Measurements from ENCODE around the gene SLN.

Gene SLN

GRCh38 chr11:107740271-107740670 is 28.4 kb upstream of the SLN start:
- H3K9me3 ChIP-seq, result no peaks in the 10 kb centered on the region
- no peak overlapping the region for H3K4me3 ChIP-seq (ENCODE audit: low read depth, low read length)
- no peaks in the 10 kb centered on the region for H3K4me1 ChIP-seq
- peaks cover 14% of the 10 kb centered on the region for H3K27me3 ChIP-seq
- no peak for TF ChIP-seq CTCF (IDR thresholded peaks at IDR 0.05; ENCODE audit: low read depth, low read length)
- H3K36me3 ChIP-seq, result no peaks in the 10 kb centered on the region
- DNase-seq, result no peak

DNA sequence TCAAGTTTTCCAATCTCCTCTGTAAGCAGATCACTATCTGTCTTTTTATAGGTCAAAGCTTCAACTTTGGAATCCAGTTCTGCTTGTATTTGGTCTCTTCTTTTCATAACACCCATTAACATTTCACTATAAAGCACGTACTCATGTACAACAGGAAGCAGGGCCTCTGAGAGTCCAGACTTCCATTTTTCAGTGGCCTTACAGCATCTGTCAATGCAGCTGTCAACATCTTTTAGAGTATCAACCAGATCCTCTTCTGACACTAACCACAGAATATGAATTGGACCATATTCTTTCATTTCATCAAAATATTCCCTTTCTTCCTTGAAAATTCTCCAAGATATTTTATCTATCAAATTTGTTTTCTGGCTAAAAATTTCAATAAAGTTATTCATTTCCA is 24.7 kb upstream of the SLN start:
- Histone ChIP-seq H3K9me3 (no peaks in the 10 kb centered on the region), H3K27me3 (peaks cover 5% of the 10 kb centered on the region), H3K4me1 (no peaks in the 10 kb centered on the region), H3K4me3 (ENCODE audit: low read depth, low read length) (no peak overlapping the region), H3K36me3 (no peaks in the 10 kb centered on the region)
- DNase-seq, result no peak
- TF ChIP-seq CTCF (IDR thresholded peaks at IDR 0.05; ENCODE audit: low read depth, low read length), result no peak

DNA sequence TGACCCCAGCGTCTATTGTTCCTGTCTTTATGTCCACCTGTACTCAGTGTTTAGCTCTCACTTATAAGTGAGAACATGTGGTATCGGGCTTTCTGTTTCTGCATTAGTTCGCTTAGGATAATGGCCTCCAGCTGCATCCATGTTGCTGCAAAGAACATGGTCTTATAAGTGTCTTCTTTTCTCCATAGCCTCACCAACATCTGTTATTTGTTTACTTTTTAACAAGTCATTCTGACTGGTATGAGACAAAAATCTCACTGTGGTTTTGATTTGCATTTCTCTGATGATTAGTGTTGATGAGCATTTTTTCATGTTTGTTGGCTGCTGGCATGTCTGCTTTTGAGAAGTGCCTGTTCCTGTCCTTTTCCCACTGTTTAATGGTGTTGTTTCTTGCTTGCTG is 21.7 kb upstream of the SLN start:
- Histone ChIP-seq H3K27me3 (peaks cover 11% of the 10 kb centered on the region), H3K4me3 (ENCODE audit: low read depth, low read length) (no peak overlapping the region), H3K4me1 (no peaks in the 10 kb centered on the region), H3K36me3 (no peaks in the 10 kb centered on the region), H3K9me3 (no peaks in the 10 kb centered on the region)
- no peak for TF ChIP-seq CTCF (IDR thresholded peaks at IDR 0.05; ENCODE audit: low read depth, low read length)
- DNase-seq, result no peak

DNA sequence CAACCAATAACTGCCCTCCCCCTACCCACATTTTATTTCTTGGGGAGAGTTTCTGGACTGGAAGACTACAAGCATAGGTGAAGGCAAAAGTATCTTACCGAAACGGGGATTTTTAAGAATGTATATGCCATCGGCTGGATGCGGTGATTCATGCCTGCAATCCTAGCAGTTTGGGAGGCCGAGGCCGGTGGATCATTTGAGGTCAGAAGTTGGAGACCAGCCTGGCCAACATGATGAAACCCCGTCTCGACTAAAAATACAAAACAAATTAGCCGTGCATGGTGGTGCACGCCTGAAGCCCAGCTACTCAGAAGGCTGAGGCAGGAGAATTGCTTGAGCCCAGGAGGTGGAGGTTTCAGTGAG is 20.8 kb upstream of the SLN start:
- Histone ChIP-seq H3K4me1 (no peaks in the 10 kb centered on the region), H3K9me3 (no peaks in the 10 kb centered on the region), H3K4me3 (ENCODE audit: low read depth, low read length) (no peak overlapping the region), H3K27me3 (peaks cover 16% of the 10 kb centered on the region), H3K36me3 (no peaks in the 10 kb centered on the region)
- no peak for DNase-seq
- no peak for TF ChIP-seq CTCF (IDR thresholded peaks at IDR 0.05; ENCODE audit: low read depth, low read length)

DNA sequence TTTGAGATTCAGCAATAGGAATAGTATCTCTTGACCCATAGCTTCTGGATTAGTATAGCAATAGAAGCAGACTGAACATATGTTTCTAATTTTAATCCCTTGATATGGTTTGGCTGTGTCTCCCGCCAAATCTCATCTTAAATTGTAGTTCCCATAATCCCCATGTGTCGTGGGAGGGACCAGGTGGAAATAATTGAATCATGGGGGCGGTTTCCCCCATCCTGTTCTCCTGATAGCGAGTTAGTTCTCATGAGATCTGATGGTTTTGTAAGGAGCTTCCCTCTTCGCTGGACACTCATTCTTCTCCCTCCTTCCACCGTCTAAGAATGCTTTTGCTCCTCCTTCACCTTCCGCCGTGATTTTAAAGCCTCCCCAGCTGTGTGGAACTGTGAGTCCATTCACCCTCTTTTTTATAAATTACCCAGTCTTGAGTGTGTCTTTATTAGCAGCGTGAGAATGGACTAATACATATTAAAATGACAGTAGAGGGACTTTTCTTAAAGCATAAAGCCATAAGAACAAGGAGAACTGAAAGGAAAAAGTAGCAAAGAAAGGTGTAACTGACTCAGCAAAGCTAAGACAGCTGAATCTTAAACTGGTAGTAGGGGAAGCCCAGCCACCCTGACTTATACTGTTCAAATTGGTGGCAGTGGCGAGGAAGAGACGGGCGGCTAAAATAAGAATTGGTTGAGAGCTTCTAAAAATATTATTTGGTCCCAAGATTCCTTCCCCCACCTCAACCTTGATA is 20.3 kb upstream of the SLN start:
- DNase-seq, result no peak
- no peak overlapping the region for H3K4me3 ChIP-seq (ENCODE audit: low read depth, low read length)
- peaks cover 22% of the 10 kb centered on the region for H3K27me3 ChIP-seq
- H3K36me3 ChIP-seq, result no peaks in the 10 kb centered on the region
- no peak for TF ChIP-seq CTCF (IDR thresholded peaks at IDR 0.05; ENCODE audit: low read depth, low read length)
- no peaks in the 10 kb centered on the region for H3K9me3 ChIP-seq
- no peaks in the 10 kb centered on the region for H3K4me1 ChIP-seq

DNA sequence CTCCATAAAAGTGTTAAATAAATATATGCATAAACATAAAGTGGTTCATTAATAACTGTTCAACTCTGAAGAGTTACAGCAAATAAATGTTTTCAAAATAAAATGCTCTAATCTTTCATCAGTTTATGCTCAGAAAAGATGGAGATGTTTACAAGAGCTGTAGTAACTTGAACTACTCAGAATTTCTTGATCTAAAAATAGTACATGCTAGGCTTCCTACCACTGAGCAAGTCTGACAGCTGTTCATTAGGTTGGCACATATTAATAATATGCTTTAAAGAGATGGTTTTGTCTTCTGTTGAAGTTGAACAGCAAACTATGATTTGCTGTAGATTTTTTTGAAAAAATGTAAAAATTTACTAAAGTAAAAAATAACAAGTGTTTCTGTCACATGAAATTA is 10.8 kb upstream of the SLN start:
- Histone ChIP-seq H3K27me3 (peaks cover 42% of the 10 kb centered on the region), H3K4me3 (ENCODE audit: low read depth, low read length) (no peak overlapping the region), H3K36me3 (no peaks in the 10 kb centered on the region), H3K4me1 (no peaks in the 10 kb centered on the region), H3K9me3 (no peaks in the 10 kb centered on the region; the same call in 1 of the 2 replicates)
- TF ChIP-seq CTCF (IDR thresholded peaks at IDR 0.05; ENCODE audit: low read depth, low read length), result no peak
- DNase-seq, result no peak
